Fibroblast of lung (primary cell): Measurements from ENCODE around the gene TPPP3.

Experiments used
- EZH2 ChIP-seq: IDR thresholded peaks from 2 replicates; pipeline ENCODE4 v1.5.1; 2012; ENCODE audit warnings: low read length, control low read depth, mild to moderate bottlenecking; ENCODE audit errors: missing control alignments
- TF ChIP-seq, protein P1 (sequence below), 2 donors: IDR thresholded peaks in 1 of 2; conservative IDR thresholded peaks in 1 of 2; 1 replicate in 1 of 2; 2 replicates in 1 of 2; pipeline ENCODE4 v1.5.1; 2011 to 2012; ENCODE audit warnings: low read length in 2 of 2, control low read depth in 1 of 2, inconsistent platforms in 1 of 2, low read depth in 1 of 2, mild to moderate bottlenecking in 1 of 2

DNA sequence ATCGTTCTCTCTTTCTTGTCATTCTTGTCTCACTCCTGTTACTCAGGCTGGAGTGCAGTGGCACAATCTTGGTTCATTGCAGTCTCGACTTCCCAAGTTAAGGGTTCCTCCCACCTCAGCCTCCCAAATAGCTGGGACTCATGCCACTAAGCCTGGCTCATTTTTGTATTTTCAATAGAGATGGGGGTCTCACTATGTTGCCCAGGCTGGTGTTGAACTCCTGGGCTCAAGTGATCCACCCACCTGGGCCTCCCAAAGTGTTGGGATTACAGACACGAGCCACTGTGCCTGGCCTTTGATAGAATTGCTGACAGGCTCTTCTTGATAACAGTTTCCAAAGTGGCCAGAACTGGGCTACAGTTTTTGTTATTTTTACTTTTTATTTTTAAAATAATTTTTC, 32.3 kb downstream of the TPPP3 start:
- TF ChIP-seq, protein P1, sequence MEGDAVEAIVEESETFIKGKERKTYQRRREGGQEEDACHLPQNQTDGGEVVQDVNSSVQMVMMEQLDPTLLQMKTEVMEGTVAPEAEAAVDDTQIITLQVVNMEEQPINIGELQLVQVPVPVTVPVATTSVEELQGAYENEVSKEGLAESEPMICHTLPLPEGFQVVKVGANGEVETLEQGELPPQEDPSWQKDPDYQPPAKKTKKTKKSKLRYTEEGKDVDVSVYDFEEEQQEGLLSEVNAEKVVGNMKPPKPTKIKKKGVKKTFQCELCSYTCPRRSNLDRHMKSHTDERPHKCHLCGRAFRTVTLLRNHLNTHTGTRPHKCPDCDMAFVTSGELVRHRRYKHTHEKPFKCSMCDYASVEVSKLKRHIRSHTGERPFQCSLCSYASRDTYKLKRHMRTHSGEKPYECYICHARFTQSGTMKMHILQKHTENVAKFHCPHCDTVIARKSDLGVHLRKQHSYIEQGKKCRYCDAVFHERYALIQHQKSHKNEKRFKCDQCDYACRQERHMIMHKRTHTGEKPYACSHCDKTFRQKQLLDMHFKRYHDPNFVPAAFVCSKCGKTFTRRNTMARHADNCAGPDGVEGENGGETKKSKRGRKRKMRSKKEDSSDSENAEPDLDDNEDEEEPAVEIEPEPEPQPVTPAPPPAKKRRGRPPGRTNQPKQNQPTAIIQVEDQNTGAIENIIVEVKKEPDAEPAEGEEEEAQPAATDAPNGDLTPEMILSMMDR (conservative IDR thresholded peaks at IDR 0.05 in 1 of 2, IDR thresholded peaks at IDR 0.05 in 1 of 2; ENCODE audit: low read depth in 1 of 2, low read length in 2 of 2) = no peak
- no peak for TF ChIP-seq EZH2
